Measurements from ENCODE around the gene TKFC.

Gene TKFC

GRCh38 chr11:61352038-61352437, 19.0 kb downstream of the TKFC start:
- no peak for TF ChIP-seq CTCF (conservative IDR thresholded peaks at IDR 0.05; ENCODE audit: low read length)
- DNase-seq (ENCODE audit: low read depth) = no peak

GRCh38 chr11:61353131-61354067, 20.4 kb downstream of the TKFC start:
- no peak for DNase-seq (ENCODE audit: low read depth)
- no peak overlapping the region for H3K4me3 ChIP-seq (ENCODE audit: low read length)
- TF ChIP-seq CTCF (conservative IDR thresholded peaks at IDR 0.05; ENCODE audit: low read length) = no peak

More at GRCh38 chr11:61352038-61352437, 19.0 kb downstream of the TKFC start:
- no peak overlapping the region for H3K4me3 ChIP-seq (ENCODE audit: low read length)

GRCh38 chr11:61354208-61354607, 21.2 kb downstream of the TKFC start:
- no peak for TF ChIP-seq CTCF (conservative IDR thresholded peaks at IDR 0.05; ENCODE audit: low read length)
- no peak overlapping the region for H3K4me3 ChIP-seq (ENCODE audit: low read length)
- DNase-seq (ENCODE audit: low read depth) = no peak

GRCh38 chr11:61356706-61357105, 23.7 kb downstream of the TKFC start:
- no peak for DNase-seq (ENCODE audit: low read depth)
- TF ChIP-seq CTCF (conservative IDR thresholded peaks at IDR 0.05; ENCODE audit: low read length) = no peak
- no peak overlapping the region for H3K4me3 ChIP-seq (ENCODE audit: low read length)

GRCh38 chr11:61357233-61357893, 24.3 kb downstream of the TKFC start:
- no peak overlapping the region for H3K4me3 ChIP-seq (ENCODE audit: low read length)
- DNase-seq (ENCODE audit: low read depth) = no peak
- TF ChIP-seq CTCF (conservative IDR thresholded peaks at IDR 0.05; ENCODE audit: low read length) = no peak

GRCh38 chr11:61357894-61358239, 24.8 kb downstream of the TKFC start:
- TF ChIP-seq CTCF (conservative IDR thresholded peaks at IDR 0.05; ENCODE audit: low read length) = no peak
- no peak overlapping the region for H3K4me3 ChIP-seq (ENCODE audit: low read length)
- DNase-seq (ENCODE audit: low read depth) = no peak

- no peak overlapping the region for H3K4me3 ChIP-seq (ENCODE audit: low read length)
- DNase-seq (ENCODE audit: low read depth) = no peak
- TF ChIP-seq CTCF (conservative IDR thresholded peaks at IDR 0.05; ENCODE audit: low read length) = no peak
Measured at GRCh38 chr11:61358566-61358965, 25.5 kb downstream of the TKFC start.
